Skeletal muscle satellite cell (primary cell): ENCODE results near the gene SPSB1.
"Not testable (repeated sequence)": the region's sequence is repeated elsewhere in the genome, so short reads cannot be mapped to it uniquely, and the experiment has no call there.

Experiments used
- H3K27me3 ChIP-seq: 2 replicates; pipeline ENCODE4 v1.7.0; 2013; ENCODE audit warnings: low read length; ENCODE audit not compliant: control insufficient read depth, insufficient read depth
- H3K36me3 ChIP-seq: 2 replicates; pipeline ENCODE4 v1.7.0; 2013; ENCODE audit warnings: mild to moderate bottlenecking, control low read depth, low read length; ENCODE audit not compliant: insufficient read depth
- H3K4me1 ChIP-seq: 2 replicates; pipeline ENCODE4 v1.7.0; 2013; ENCODE audit warnings: low read length; ENCODE audit not compliant: control insufficient read depth, insufficient read depth
- H3K4me2 ChIP-seq: 2 replicates; pipeline ENCODE4 v1.7.0; 2013; ENCODE audit warnings: mild to moderate bottlenecking, low read length
- H3K4me3 ChIP-seq: 2 replicates; pipeline ENCODE4 v1.7.0; 2013; ENCODE audit warnings: low read length
- H3K9ac ChIP-seq: 2 replicates; pipeline ENCODE4 v1.7.0; 2013; ENCODE audit warnings: mild to moderate bottlenecking, low read depth, low read length, moderate library complexity
- H3K9me3 ChIP-seq: replicated peaks from 2 replicates; pipeline ENCODE4 v1.7.0; 2013; ENCODE audit warnings: mild to moderate bottlenecking, control low read depth, low read length

Gene SPSB1

DNA sequence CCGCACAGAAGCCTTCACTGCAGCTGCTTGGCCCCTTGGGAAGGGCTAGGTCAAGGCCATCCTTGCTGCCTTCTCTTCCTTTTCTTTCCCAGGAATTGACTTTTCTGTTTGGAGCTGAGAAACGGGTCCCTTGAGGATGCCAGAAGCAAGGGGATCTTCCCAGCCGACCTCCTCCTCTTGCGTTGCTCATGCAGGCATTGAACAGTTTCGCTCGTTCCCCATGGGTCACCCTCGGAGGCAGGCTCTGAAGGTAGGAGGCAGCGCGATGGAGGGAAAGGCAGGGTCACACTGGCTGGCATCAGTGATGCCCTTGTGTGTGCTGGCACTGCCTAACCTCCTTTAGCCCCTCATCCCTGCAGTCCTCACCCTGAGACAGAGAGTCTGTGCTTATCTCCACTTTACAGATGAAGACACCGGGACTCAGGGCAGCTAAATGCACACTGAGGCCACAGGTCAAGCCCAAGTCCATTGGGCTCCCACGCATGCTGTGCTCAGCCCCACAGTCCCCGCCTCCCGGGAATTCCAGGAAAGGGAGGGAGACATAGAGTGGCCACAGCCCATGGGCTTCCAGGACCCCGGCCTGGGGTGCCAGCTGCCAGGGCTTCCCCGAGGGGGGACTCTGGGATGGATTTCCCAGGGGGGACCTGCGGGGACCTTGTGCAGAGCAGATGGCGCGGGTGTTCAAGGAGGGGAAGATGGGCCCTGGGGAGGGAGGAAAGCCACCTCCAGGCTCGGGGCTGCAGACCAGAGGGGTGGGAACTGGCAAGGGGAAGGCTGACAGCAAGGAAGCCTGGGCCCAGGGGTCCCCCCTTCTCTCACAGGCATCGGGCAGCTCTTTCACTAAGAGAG is 90.2 kb downstream of the SPSB1 start:
- Histone ChIP-seq H3K36me3 (no peaks in the 10 kb centered on the region), H3K27me3 (peaks cover 3% of the 10 kb centered on the region), H3K4me2 (no peak overlapping the region), H3K9ac (no peak overlapping the region), H3K4me1 (peaks cover 13% of the 10 kb centered on the region), H3K4me3 (no peak overlapping the region), H3K9me3 (no peaks in the 10 kb centered on the region)

DNA sequence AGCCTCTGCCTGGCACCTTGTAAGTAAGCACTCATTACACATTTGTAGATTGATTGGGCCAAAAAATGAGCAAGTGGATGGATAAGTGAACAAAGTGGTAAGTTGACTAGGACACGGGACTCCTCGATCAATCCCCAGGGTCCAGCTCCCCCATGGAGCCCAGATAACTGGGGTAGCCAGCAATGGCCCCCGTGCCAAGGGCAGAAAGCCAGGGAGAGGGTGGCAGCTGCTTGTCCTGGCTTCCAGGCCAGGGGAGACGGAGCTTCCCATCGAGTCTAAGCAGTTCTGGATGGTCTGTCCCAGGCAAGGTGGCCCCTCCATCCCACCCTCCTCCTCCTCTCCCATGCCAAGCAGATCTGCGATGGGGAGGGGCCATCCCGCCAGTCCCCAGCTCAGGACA is 91.4 kb downstream of the SPSB1 start:
- Histone ChIP-seq H3K4me3 (no peak overlapping the region), H3K9me3 (no peaks in the 10 kb centered on the region), H3K27me3 (peaks cover 3% of the 10 kb centered on the region), H3K4me1 (peaks cover 24% of the 10 kb centered on the region), H3K9ac (no peak overlapping the region), H3K4me2 (no peak overlapping the region), H3K36me3 (no peaks in the 10 kb centered on the region)

DNA sequence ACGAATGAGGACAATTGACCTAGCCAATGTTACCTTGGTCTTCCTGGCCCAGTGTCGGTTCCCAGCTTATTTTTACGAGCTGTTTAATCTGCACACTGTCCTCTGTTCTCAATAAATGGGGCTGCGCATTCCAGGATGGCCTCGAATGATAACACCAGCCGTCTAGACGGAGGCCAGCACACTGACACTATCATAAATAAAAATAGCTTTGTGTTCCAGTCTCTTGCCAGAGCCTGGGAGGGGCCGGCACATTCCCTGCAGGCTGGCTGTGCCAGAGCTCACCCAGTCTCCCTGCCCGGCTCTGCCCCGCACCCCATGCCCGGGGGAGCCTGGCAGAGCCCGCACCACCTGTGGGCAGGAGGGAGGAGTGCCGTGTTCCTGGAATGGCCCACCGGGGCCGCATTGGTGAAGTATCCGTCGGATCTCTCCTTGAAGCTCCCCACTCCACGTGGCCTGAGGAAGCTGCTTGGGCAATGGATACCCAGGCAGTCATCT is 92.1 kb downstream of the SPSB1 start:
- Histone ChIP-seq H3K4me3 (no peak overlapping the region), H3K4me1 (peaks cover 24% of the 10 kb centered on the region), H3K9ac (no peak overlapping the region), H3K9me3 (no peaks in the 10 kb centered on the region), H3K27me3 (peaks cover 3% of the 10 kb centered on the region), H3K36me3 (no peaks in the 10 kb centered on the region), H3K4me2 (peak overlapping the region; percentile 52)

DNA sequence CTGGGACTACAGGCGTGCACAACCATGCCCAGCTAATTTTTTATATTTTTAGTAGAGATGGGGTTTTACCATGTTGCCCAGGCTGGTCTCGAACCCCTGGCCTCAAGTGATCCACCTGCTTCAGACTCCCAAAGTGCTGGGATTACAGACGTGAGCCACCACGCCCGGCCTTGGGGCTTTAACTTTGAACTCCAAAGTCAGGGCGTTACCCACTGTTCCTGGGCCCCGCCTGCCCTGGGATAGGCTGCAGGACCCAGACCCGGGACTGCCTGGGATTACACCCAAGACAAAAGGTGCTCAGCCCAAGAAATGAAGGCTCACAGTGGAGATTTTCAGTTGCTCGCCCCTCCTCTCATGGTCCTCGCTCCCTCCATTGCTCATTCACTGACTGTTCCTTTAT is 92.7 kb downstream of the SPSB1 start:
- H3K4me1 ChIP-seq: peaks cover 24% of the 10 kb centered on the region
- H3K27me3 ChIP-seq: not testable (repeated sequence)

DNA sequence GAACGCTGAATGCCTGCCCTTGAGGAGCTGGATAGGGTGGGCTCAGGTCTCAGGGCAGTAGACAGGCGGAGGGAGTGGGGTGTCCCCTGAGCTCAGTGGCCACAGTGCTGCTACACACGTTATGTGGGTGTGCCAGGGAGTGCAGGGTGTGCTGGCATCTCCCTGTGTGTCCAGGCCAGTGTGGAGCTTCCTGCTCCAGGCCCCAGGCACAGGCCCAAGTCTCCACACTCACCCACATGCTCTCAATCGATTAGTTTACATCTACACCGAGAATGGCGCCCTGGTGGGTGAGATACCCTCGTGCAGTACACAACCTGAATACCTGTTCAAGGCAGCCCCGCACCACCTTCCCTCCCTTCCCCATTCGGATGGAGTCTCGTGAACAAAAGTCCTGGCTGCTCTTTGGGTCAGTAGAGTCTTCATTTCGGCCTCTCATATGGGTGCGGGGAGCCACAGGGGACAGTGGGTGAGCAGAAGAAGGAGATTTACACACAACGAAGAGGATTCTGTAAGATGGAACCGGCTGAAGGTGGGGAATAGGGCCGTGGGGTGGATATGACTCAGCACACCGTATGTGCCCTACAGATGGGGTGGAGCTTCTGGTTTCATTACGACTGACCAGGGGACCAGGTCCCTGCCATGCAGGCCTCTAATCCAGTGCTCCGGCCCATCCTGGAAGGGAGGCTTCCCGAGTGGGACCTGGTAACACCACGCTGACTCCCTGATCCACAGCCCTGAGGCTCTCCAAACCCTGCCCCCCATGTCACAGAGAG is 93.3 kb downstream of the SPSB1 start:
- Histone ChIP-seq H3K36me3 (no peaks in the 10 kb centered on the region), H3K27me3 (peaks cover 3% of the 10 kb centered on the region), H3K4me1 (peaks cover 24% of the 10 kb centered on the region), H3K9ac (no peak overlapping the region), H3K4me3 (no peak overlapping the region), H3K9me3 (no peaks in the 10 kb centered on the region), H3K4me2 (no peak overlapping the region)

More for the DNA sequence above, 92.7 kb downstream of the SPSB1 start:
- not testable (repeated sequence) for H3K36me3 ChIP-seq, H3K4me3 ChIP-seq, H3K9me3 ChIP-seq, H3K4me2 ChIP-seq, H3K9ac ChIP-seq

DNA sequence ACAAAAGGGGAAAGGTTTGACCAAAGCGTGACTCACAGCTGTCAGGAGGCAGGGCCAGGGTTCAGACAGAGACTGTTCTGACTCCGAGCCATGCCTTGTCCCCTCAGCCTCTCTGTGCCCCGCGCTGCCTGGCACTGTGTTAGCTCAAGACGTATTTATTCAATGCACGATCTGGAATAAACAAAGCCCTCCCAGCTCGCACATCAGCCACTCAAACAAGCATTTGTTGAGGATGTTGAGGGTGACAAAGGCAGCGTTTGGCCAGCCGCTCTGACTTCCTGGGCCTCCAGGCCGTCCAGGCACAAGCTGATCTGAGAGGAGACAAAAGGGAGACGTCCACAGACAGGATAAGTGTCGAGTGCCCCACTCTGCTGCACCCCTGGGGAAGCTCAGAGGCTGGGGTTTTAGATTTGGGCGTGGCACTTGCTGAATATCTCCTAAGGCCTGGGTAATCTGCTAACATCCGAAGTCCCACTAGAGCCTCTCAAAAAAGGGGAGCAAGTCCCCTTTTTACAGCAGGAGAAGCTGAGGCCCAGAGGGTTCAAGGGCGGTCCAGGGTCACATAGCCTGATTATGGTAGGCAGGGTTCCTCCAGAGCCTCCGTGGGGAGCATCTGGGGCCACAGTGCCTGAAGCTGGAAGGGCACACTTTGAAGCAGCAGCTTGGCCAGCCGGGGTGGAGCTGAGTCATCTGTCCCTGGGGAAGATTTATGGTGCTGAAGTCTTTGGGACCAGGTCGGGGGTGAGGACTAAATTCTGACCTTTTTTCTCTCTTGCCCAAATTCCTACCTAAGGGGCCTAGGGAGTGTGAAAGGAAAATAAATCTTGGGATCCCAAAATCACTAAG is 95.9 kb downstream of the SPSB1 start:
- peaks cover 2% of the 10 kb centered on the region for H3K27me3 ChIP-seq
- H3K9me3 ChIP-seq: no peaks in the 10 kb centered on the region
- peak overlapping the region; percentile 31 for H3K4me2 ChIP-seq
- no peak overlapping the region for H3K9ac ChIP-seq
- H3K4me3 ChIP-seq: no peak overlapping the region
- no peaks in the 10 kb centered on the region for H3K36me3 ChIP-seq
- H3K4me1 ChIP-seq: peaks cover 24% of the 10 kb centered on the region

DNA sequence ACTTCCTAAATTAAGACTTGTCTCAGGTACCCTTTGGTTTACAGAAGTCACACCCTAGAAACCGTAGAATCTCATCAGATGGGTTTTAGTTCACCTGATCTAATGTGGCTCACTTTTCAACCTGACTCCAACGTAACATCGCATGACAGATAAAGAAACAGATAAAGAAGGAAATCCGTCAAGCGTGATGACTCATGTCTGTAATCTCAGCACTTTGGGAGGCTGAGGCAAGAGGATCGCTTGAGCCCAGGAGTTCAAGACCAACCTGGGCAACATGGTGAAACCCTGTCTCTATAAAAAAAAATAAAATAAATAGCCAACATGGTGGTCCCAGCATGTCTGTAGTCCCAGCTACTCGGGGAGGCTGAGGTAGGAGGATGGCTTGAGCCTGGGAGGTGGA is 97.3 kb downstream of the SPSB1 start:
- peaks cover 14% of the 10 kb centered on the region for H3K4me1 ChIP-seq
- H3K4me2 ChIP-seq: no peak overlapping the region
- H3K9me3 ChIP-seq: no peaks in the 10 kb centered on the region
- no peaks in the 10 kb centered on the region for H3K36me3 ChIP-seq
- no peak overlapping the region for H3K9ac ChIP-seq
- H3K27me3 ChIP-seq: peaks cover 7% of the 10 kb centered on the region
- H3K4me3 ChIP-seq: no peak overlapping the region

DNA sequence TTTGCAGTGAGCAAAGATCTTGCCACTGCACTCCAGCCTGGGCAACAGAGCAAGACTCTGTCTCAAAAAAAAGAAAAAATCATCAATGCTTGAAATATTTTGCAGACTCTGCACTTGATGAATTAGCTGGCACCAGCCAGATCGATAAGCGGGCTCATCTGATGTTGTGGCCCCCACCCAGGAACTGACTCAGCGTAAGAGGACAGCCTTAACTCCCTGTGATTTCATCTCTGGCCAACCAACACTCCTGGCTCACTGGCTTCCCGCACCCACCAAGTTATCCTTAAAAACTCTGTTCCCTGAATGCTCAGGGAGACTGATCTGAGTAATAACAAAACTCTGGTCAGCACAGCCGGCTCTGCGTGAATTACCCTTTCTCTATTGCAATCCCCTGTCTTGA is 98.9 kb downstream of the SPSB1 start:
- no peak overlapping the region for H3K9ac ChIP-seq
- peaks cover 7% of the 10 kb centered on the region for H3K27me3 ChIP-seq
- H3K4me3 ChIP-seq: no peak overlapping the region
- no peaks in the 10 kb centered on the region for H3K36me3 ChIP-seq
- H3K4me1 ChIP-seq: peaks cover 11% of the 10 kb centered on the region
- H3K4me2 ChIP-seq: no peak overlapping the region
- no peaks in the 10 kb centered on the region for H3K9me3 ChIP-seq

DNA sequence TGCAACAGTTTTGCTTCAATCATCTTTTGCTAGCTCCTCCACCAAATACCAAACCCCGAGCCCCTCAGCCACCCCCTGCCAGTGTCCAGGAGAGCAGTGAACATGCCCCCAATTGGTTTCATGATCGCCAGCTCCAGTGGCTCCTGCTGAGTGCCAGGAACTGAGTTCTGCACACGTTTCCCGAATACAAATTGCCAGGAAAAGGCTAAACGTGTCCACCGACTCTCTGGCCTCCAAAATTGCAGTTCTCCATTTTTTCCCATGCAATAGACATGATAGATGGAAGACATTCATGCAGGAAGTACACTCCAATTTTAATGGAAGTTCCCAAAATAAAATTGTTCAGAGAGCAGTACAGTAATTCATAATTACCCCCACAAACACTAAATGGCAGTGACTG is 101.3 kb downstream of the SPSB1 start:
- Histone ChIP-seq H3K36me3 (no peaks in the 10 kb centered on the region), H3K9me3 (no peaks in the 10 kb centered on the region), H3K9ac (no peak overlapping the region), H3K4me1 (peaks cover 11% of the 10 kb centered on the region), H3K4me2 (no peak overlapping the region), H3K27me3 (peaks cover 7% of the 10 kb centered on the region), H3K4me3 (no peak overlapping the region)

DNA sequence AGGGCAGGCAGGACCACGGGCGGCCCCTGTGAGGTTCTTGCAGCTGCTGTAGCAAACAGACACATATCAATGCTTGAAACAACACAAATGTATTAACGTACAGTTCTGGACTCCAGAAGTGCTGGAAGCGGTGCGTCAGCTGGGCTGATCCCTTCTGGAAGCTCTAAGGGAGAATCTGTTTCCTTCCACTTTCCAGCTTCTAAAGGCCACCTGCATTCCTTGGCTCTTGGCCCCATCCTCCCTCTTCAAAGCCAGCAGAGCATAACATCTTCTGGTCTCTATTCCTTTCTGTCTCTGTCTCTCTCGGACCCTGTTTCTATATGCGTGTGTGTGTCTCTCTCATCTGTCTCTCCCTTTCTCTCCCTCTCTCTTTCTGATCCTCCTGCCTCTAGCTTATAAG is 102.3 kb downstream of the SPSB1 start:
- Histone ChIP-seq H3K4me3 (no peak overlapping the region), H3K9ac (no peak overlapping the region), H3K4me2 (no peak overlapping the region), H3K9me3 (no peaks in the 10 kb centered on the region), H3K4me1 (peaks cover 19% of the 10 kb centered on the region), H3K36me3 (no peaks in the 10 kb centered on the region), H3K27me3 (peaks cover 7% of the 10 kb centered on the region)

DNA sequence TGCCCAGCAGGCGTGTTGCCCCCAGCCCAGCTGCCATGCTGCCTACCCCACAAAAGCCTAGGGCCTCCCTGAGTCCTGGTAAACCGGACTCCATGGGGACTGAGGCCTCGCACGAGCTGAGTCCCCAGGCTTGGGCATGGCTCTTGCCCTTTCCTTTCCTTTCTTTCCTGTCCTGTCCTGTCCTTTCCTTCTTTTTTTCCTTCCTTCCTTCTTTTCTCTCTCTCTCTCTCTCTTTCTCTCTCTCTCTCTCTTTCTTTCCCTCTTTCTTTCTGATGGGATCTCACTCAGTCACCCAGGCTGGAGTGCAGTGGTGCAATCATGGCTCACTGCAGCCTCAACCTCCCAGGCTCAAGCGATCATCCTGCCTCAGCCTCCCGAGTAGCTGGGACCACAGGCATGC is 104.4 kb downstream of the SPSB1 start:
- no peak overlapping the region for H3K4me3 ChIP-seq
- H3K4me2 ChIP-seq: no peak overlapping the region
- H3K27me3 ChIP-seq: peaks cover 7% of the 10 kb centered on the region
- no peaks in the 10 kb centered on the region for H3K9me3 ChIP-seq
- H3K9ac ChIP-seq: no peak overlapping the region
- no peaks in the 10 kb centered on the region for H3K36me3 ChIP-seq
- peaks cover 36% of the 10 kb centered on the region for H3K4me1 ChIP-seq
